Naive B cell (primary cell): ENCODE data around the gene YPEL2. TPM values are rescaled to one million over a fixed set of nuclear protein-coding genes. Genes with fewer than 3 reads are reported as not detected.
A peak's percentile ranks its signal among the peaks of the same experiment; 100 is the strongest.

Experiments used
- ATAC-seq, 2 donors: fragments of 150-1000 bp; cut with Tn5 transposase; 2 replicates each; pipeline ENCODE4 v1.10.0; 2021; ENCODE audit warnings: low read depth in 2 of 2, mild to moderate bottlenecking in 2 of 2, moderate library complexity in 2 of 2
- DNase-seq: peaks from one replicate; pipeline ENCODE4 v3.0.0; 2022
- H3K27ac Mint-ChIP-seq, 6 donors: one replicate each; pipeline ENCODE4 v1.8.0; 2020 to 2022; ENCODE audit warnings: mild to moderate bottlenecking in 6 of 6, mixed read lengths in 6 of 6, moderate library complexity in 5 of 6, inconsistent platforms in 2 of 6
- H3K27me3 Mint-ChIP-seq, 3 donors: one replicate each; pipeline ENCODE4 v1.8.0; 2021 to 2022; ENCODE audit warnings: mixed read lengths in 3 of 3, mild to moderate bottlenecking in 1 of 3
- H3K36me3 Mint-ChIP-seq, 2 donors: one replicate each; pipeline ENCODE4 v1.8.0; 2020 to 2022; ENCODE audit warnings: mixed read lengths in 2 of 2, inconsistent platforms in 1 of 2, mild to moderate bottlenecking in 1 of 2
- H3K4me1 Mint-ChIP-seq, 3 donors: one replicate each; pipeline ENCODE4 v1.8.0; 2020 to 2022; ENCODE audit warnings: mixed read lengths in 3 of 3, inconsistent platforms in 1 of 3, mild to moderate bottlenecking in 1 of 3, moderate library complexity in 1 of 3
- H3K4me3 Mint-ChIP-seq, 8 donors: one replicate each; pipeline ENCODE4 v1.8.0; 2020 to 2022; ENCODE audit warnings: mild to moderate bottlenecking in 8 of 8, mixed read lengths in 8 of 8, moderate library complexity in 8 of 8, inconsistent platforms in 2 of 8
- H3K9me3 Mint-ChIP-seq, 7 donors: one replicate each; pipeline ENCODE4 v1.8.0; 2020 to 2022; ENCODE audit warnings: mixed read lengths in 7 of 7, mild to moderate bottlenecking in 5 of 7, inconsistent platforms in 2 of 7, moderate library complexity in 1 of 7
- polyA plus RNA-seq, 6 donors: library from polyadenylated mRNA; unstranded; fragments of 300-500 nt; fragmentation: Illumina TruSeq; gene quantifications; one replicate each; pipeline ENCODE4 v1.2.3, GENCODE V29; 2021; ENCODE audit warnings: low read depth in 6 of 6

Gene YPEL2
- polyA plus RNA-seq, 6 donors from 2014 or later = 18.8 to 42.5 (median 32.3) TPM

GRCh38 chr17:59355702-59356325 is 24.4 kb downstream of the YPEL2 start:
- peak overlapping the region in 1 of 8 donors; percentile 30 for H3K4me3 Mint-ChIP-seq
- H3K27me3 Mint-ChIP-seq = no peaks in the 10 kb centered on the region
- no peak for DNase-seq
- no peak for ATAC-seq
- peaks cover 64 to 90% (median 85%) of the 10 kb centered on the region in 3 donors for H3K4me1 Mint-ChIP-seq
- peaks cover 34 to 38% of the 10 kb centered on the region in 2 donors for H3K36me3 Mint-ChIP-seq
- peaks cover 0 to 4% (median 0%) of the 10 kb centered on the region in 7 donors for H3K9me3 Mint-ChIP-seq
- H3K27ac Mint-ChIP-seq = peak overlapping the region in 3 of 6 donors; percentile 20 to 81 (median 24)

- ATAC-seq = no peak
- H3K27me3 Mint-ChIP-seq = no peaks in the 10 kb centered on the region
- peak overlapping the region in 1 of 8 donors; percentile 2 for H3K4me3 Mint-ChIP-seq
- DNase-seq = no peak
- H3K9me3 Mint-ChIP-seq = peaks cover 0 to 4% (median 0%) of the 10 kb centered on the region in 7 donors
- peaks cover 34 to 38% of the 10 kb centered on the region in 2 donors for H3K36me3 Mint-ChIP-seq
- peak overlapping the region in 5 of 6 donors; percentile 16 to 80 (median 49) for H3K27ac Mint-ChIP-seq
- H3K4me1 Mint-ChIP-seq = peaks cover 64 to 90% (median 85%) of the 10 kb centered on the region in 3 donors
Measured at GRCh38 chr17:59356543-59357218, 25.2 kb downstream of the YPEL2 start.

GRCh38 chr17:59357219-59357697 is 25.8 kb downstream of the YPEL2 start:
- no peaks in the 10 kb centered on the region for H3K27me3 Mint-ChIP-seq
- H3K27ac Mint-ChIP-seq = peak overlapping the region in 3 of 6 donors; percentile 21 to 80 (median 29)
- ATAC-seq (no peak), DNase-seq (no peak)
- peaks cover 0 to 4% (median 0%) of the 10 kb centered on the region in 7 donors for H3K9me3 Mint-ChIP-seq
- H3K4me1 Mint-ChIP-seq = peaks cover 64 to 90% (median 85%) of the 10 kb centered on the region in 3 donors
- no peak overlapping the region for H3K4me3 Mint-ChIP-seq
- H3K36me3 Mint-ChIP-seq = peaks cover 34 to 38% of the 10 kb centered on the region in 2 donors

- ATAC-seq = no peak
- Mint-ChIP-seq H3K27me3 (no peaks in the 10 kb centered on the region), H3K9me3 (peaks cover 0 to 4% (median 0%) of the 10 kb centered on the region in 7 donors), H3K4me1 (peaks cover 67 to 89% (median 85%) of the 10 kb centered on the region in 3 donors), H3K36me3 (peaks cover 34 to 38% of the 10 kb centered on the region in 2 donors), H3K4me3 (peak overlapping the region in 3 of 8 donors; percentile 3 to 44 (median 26)), H3K27ac (peak overlapping the region in 4 of 6 donors; percentile 8 to 81 (median 65))
- DNase-seq = no peak
Measured at GRCh38 chr17:59357929-59358328, 26.5 kb downstream of the YPEL2 start.

- Mint-ChIP-seq H3K36me3 (peaks cover 13 to 14% of the 10 kb centered on the region in 2 donors), H3K27ac (peak overlapping the region in 5 of 6 donors; percentile 37 to 94 (median 71)), H3K4me1 (peaks cover 74 to 97% (median 83%) of the 10 kb centered on the region in 3 donors), H3K4me3 (peak overlapping the region; percentile 51 to 90 (median 72)), H3K27me3 (no peaks in the 10 kb centered on the region), H3K9me3 (peaks cover 0 to 4% (median 0%) of the 10 kb centered on the region in 7 donors)
- ATAC-seq = no peak
- DNase-seq = no peak
Measured at GRCh38 chr17:59361386-59361785, 29.9 kb downstream of the YPEL2 start.

- H3K9me3 Mint-ChIP-seq = peaks cover 0 to under 1% (median 0%) of the 10 kb centered on the region in 7 donors
- DNase-seq (peak; percentile 53), ATAC-seq (peak; percentile 75 to 79)
- H3K36me3 Mint-ChIP-seq = peaks cover 5 to 9% of the 10 kb centered on the region in 2 donors
- H3K4me1 Mint-ChIP-seq = peaks cover 69 to 97% (median 79%) of the 10 kb centered on the region in 3 donors
- H3K4me3 Mint-ChIP-seq = peak overlapping the region; percentile 51 to 90 (median 72)
- H3K27me3 Mint-ChIP-seq = no peaks in the 10 kb centered on the region
- H3K27ac Mint-ChIP-seq = peak overlapping the region; percentile 49 to 94 (median 80)
Measured at GRCh38 chr17:59361916-59362810, 30.7 kb downstream of the YPEL2 start.

GRCh38 chr17:59362811-59363205 is 31.4 kb downstream of the YPEL2 start:
- no peaks in the 10 kb centered on the region for H3K27me3 Mint-ChIP-seq
- DNase-seq = no peak
- peaks cover 71 to 95% (median 79%) of the 10 kb centered on the region in 3 donors for H3K4me1 Mint-ChIP-seq
- ATAC-seq = peak in 1 of 2 donors; percentile 16
- peaks cover 5 to 7% of the 10 kb centered on the region in 2 donors for H3K36me3 Mint-ChIP-seq
- H3K27ac Mint-ChIP-seq = peak overlapping the region; percentile 49 to 94 (median 82)
- H3K9me3 Mint-ChIP-seq = no peaks in the 10 kb centered on the region
- peak overlapping the region; percentile 51 to 90 (median 72) for H3K4me3 Mint-ChIP-seq

- peak; percentile 44 to 53 for ATAC-seq
- H3K4me3 Mint-ChIP-seq = peak overlapping the region; percentile 30 to 84 (median 70)
- H3K9me3 Mint-ChIP-seq = no peaks in the 10 kb centered on the region
- peak; percentile 28 for DNase-seq
- no peaks in the 10 kb centered on the region for H3K27me3 Mint-ChIP-seq
- H3K27ac Mint-ChIP-seq = peak overlapping the region; percentile 71 to 93 (median 87)
- H3K36me3 Mint-ChIP-seq = peaks cover 0 to 5% of the 10 kb centered on the region in 2 donors
- H3K4me1 Mint-ChIP-seq = peaks cover 67 to 92% (median 87%) of the 10 kb centered on the region in 3 donors
Measured at GRCh38 chr17:59365383-59365981, 34.0 kb downstream of the YPEL2 start.

- H3K9me3 Mint-ChIP-seq = no peaks in the 10 kb centered on the region
- no peaks in the 10 kb centered on the region for H3K27me3 Mint-ChIP-seq
- peak in 1 of 2 donors; percentile 15 for ATAC-seq
- no peak for DNase-seq
- peak overlapping the region in 6 of 8 donors; percentile 70 to 84 (median 72) for H3K4me3 Mint-ChIP-seq
- H3K27ac Mint-ChIP-seq = peak overlapping the region; percentile 33 to 93 (median 83)
- peaks cover 70 to 92% (median 87%) of the 10 kb centered on the region in 3 donors for H3K4me1 Mint-ChIP-seq
- H3K36me3 Mint-ChIP-seq = peaks cover 0 to 5% of the 10 kb centered on the region in 2 donors
Measured at GRCh38 chr17:59366040-59366757, 34.7 kb downstream of the YPEL2 start.

- Mint-ChIP-seq H3K4me1 (peaks cover 70 to 92% (median 87%) of the 10 kb centered on the region in 3 donors), H3K27ac (peak overlapping the region in 4 of 6 donors; percentile 3 to 79 (median 53)), H3K9me3 (no peaks in the 10 kb centered on the region), H3K27me3 (no peaks in the 10 kb centered on the region), H3K36me3 (peaks cover 0 to 5% of the 10 kb centered on the region in 2 donors), H3K4me3 (peak overlapping the region in 3 of 8 donors; percentile 20 to 37 (median 30))
- ATAC-seq (no peak), DNase-seq (no peak)
Measured at GRCh38 chr17:59366773-59367656, 35.6 kb downstream of the YPEL2 start.

- H3K4me3 Mint-ChIP-seq = peak overlapping the region in 1 of 8 donors; percentile 32
- H3K27me3 Mint-ChIP-seq = no peaks in the 10 kb centered on the region
- peaks cover 0 to 5% of the 10 kb centered on the region in 2 donors for H3K36me3 Mint-ChIP-seq
- DNase-seq = no peak
- ATAC-seq = no peak
- no peaks in the 10 kb centered on the region for H3K9me3 Mint-ChIP-seq
- H3K27ac Mint-ChIP-seq = peak overlapping the region in 3 of 6 donors; percentile 3 to 69 (median 37)
- H3K4me1 Mint-ChIP-seq = peaks cover 70 to 92% (median 87%) of the 10 kb centered on the region in 3 donors
Measured at GRCh38 chr17:59367657-59368045, 36.2 kb downstream of the YPEL2 start.
